ENCODE data around the gene KAT8. TPM values are rescaled to one million over a fixed set of nuclear protein-coding genes. Genes with fewer than 3 reads are reported as not detected.

The KAT8 gene
- total and polyA plus RNA-seq, 10 of the 15 experiments (the other 5 are each of a cell fraction or from before 2014, with no cell fraction given): 5.5 to 55.8 (median 39.6) TPM

DNA sequence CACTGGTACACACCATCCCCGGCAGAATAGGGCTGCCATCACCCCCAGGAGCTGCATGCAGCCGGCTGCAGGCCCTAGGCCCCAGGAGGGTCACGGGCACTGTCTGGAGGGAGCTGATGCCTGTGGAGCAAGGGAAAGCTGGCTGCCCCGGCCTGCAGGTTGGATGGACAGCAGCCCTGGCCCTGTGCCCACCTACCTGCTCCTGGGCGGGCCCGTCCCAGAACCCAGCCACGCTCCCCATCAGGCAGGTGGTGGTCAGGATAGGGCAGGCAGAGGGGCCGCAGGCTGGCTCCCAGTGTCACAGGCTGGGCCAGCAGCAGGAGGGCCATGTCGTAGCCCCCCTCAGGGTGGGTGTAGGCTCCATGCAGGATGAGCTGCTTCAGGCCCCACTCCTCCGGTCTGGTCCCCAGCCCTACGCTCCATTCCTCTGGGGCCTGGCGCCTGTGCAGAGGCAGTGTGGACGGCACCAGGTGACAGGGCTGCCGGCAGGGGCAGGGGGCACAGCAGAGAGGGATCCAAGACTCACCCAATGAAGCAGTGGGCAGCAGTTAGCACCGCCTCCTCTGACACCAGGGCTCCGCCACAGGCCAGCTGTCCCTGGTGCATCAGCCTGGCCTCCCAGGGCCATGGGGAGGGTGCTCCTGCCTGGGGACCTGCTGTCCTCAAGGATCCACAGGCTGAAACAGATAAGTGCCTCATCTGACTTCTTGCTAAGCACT, 32.7 kb upstream of the KAT8 start:
- no peaks in the 10 kb centered on the region; the same call in 1 of the 2 replicates for H4K20me1 ChIP-seq (ENCODE audit: control insufficient read depth, insufficient read depth)
- H3K27me3 ChIP-seq (replicated peaks in 1 of 2; ENCODE audit: control insufficient read depth in 2 of 2, insufficient read depth in 2 of 2, low read length in 1 of 2): no peaks in the 10 kb centered on the region
- no TSS peak for BruUV-seq (replicated peaks)
- no peak for ATAC-seq
- RAD21 ChIA-PET (ENCODE audit: unreplicated experiment): no interaction called here
- no peak for TF ChIP-seq SMC3 (IDR thresholded peaks at IDR 0.05; ENCODE audit: borderline replicate concordance, low read length)
- TF ChIP-seq POLR2A (IDR thresholded peaks at IDR 0.05; ENCODE audit: low read depth, low read length): peak; percentile 46; the same call in 1 of the 2 replicates
- no peak overlapping the region for H3K4me3 ChIP-seq
- in situ Hi-C loops (cut with MboI) (no loop called here), intact Hi-C loops (cut with micrococcal nuclease; ENCODE audit: unreplicated experiment) (no loop called here)
- H3K9me3 ChIP-seq (replicated peaks; ENCODE audit: control insufficient read depth, insufficient read depth, low read length): no peaks in the 10 kb centered on the region
- H3K36me3 ChIP-seq (ENCODE audit: control insufficient read depth in 2 of 2, insufficient read depth in 2 of 2, low read length in 1 of 2): peaks cover under 1 to 2% of the 10 kb centered on the region in 2 experiments; a peak in 3 of 4 replicates
- no peaks in the 10 kb centered on the region for H3K79me2 ChIP-seq (ENCODE audit: control insufficient read depth, insufficient read depth, low read length)
- H3K27ac ChIP-seq (ENCODE audit: control insufficient read depth, insufficient read depth): no peak overlapping the region
- no peak overlapping the region for H3K4me2 ChIP-seq (ENCODE audit: control insufficient read depth, insufficient read depth)
- no peak overlapping the region for H3K9ac ChIP-seq (ENCODE audit: control insufficient read depth, insufficient read depth, low read length)
- WGBS (ENCODE audit: insufficient coverage, insufficient replicate concordance, low lambda C conversion rate, missing lambda C conversion rate): 94% methylated on average over 16 of the region's 16 CpGs
- H2AFZ ChIP-seq (ENCODE audit: control insufficient read depth, low read depth, low read length): no peak overlapping the region
- CTCF ChIA-PET: interaction anchor here (1.2 kb wide), 1 partner anchor 99 kb away, joined by 3 read pairs; the partner anchor contains the start of gene HSD3B7
- FAIRE-seq: no peak
- H3K4me1 ChIP-seq (ENCODE audit: control insufficient read depth, insufficient read depth, low read length): no peaks in the 10 kb centered on the region
- DNase-seq (ENCODE audit: low read depth, low spot score): no peak
- SMC1A ChIA-PET (ENCODE audit: uncharacterized antibody, unreplicated experiment): interaction anchor here (0.6 kb wide), 1 partner anchor 12 kb away, joined by 3 read pairs; no protein-coding TSS in a partner anchor
- POLR2A ChIA-PET: interaction anchor here (1.2 kb wide), 1 partner anchor 16 kb away, joined by 3 read pairs; no protein-coding TSS in a partner anchor

DNA sequence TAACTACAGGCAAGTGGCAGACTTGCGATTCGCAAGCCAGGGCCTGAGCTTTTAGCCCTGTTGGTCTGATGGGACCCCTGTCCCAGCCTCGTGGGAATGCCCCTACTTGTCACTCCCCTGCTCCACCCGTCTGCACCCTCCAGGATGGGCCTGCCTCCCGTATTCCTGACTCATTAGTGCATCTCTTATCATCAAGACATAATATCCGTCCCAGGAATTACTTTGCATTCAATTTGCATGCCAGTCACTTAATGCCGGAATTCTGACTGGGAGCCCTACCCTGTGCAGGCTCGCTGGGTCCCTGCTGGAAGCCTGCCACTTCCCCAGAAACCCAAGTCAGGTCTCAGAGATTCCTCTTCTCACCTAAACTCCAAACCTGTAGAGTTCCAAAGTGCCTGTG, 32.1 kb upstream of the KAT8 start:
- Histone ChIP-seq H3K9ac (ENCODE audit: control insufficient read depth, insufficient read depth, low read length) (no peak overlapping the region), H3K9me3 (replicated peaks; ENCODE audit: control insufficient read depth, insufficient read depth, low read length) (no peaks in the 10 kb centered on the region), H3K4me2 (ENCODE audit: control insufficient read depth, insufficient read depth) (no peak overlapping the region), H3K36me3 (ENCODE audit: control insufficient read depth in 2 of 2, insufficient read depth in 2 of 2, low read length in 1 of 2) (peaks cover 2% of the 10 kb centered on the region in 2 experiments; a peak in 3 of 4 replicates), H3K27ac (ENCODE audit: control insufficient read depth, insufficient read depth) (no peak overlapping the region), H3K4me3 (no peak overlapping the region), H4K20me1 (ENCODE audit: control insufficient read depth, insufficient read depth) (no peaks in the 10 kb centered on the region; the same call in 1 of the 2 replicates), H3K27me3 (replicated peaks in 1 of 2; ENCODE audit: control insufficient read depth in 2 of 2, insufficient read depth in 2 of 2, low read length in 1 of 2) (no peaks in the 10 kb centered on the region), H3K4me1 (ENCODE audit: control insufficient read depth, insufficient read depth, low read length) (no peaks in the 10 kb centered on the region), H3K79me2 (ENCODE audit: control insufficient read depth, insufficient read depth, low read length) (no peaks in the 10 kb centered on the region), H2AFZ (ENCODE audit: control insufficient read depth, low read depth, low read length) (no peak overlapping the region)
- ATAC-seq (no peak), FAIRE-seq (no peak), DNase-seq (ENCODE audit: low read depth, low spot score) (no peak)
- ChIA-PET SMC1A (ENCODE audit: uncharacterized antibody, unreplicated experiment) (no interaction called here), POLR2A (no interaction called here), CTCF (interaction anchor here (1.2 kb wide), 1 partner anchor 100 kb away, joined by 3 read pairs; the partner anchor contains the start of gene HSD3B7), RAD21 (ENCODE audit: unreplicated experiment) (no interaction called here)
- WGBS (ENCODE audit: insufficient coverage, insufficient replicate concordance, low lambda C conversion rate, missing lambda C conversion rate): 49% methylated on average over 8 of the region's 8 CpGs
- in situ Hi-C loops (cut with MboI) (no loop called here), intact Hi-C loops (cut with micrococcal nuclease; ENCODE audit: unreplicated experiment) (no loop called here)
- no TSS peak for BruUV-seq (replicated peaks)
- no peak for TF ChIP-seq ASH2L (IDR thresholded peaks at IDR 0.05; ENCODE audit: borderline replicate concordance, low read depth)
- TF ChIP-seq YBX1 (IDR thresholded peaks at IDR 0.05): no peak
- no peak for TF ChIP-seq WRNIP1 (IDR thresholded peaks at IDR 0.05; ENCODE audit: borderline replicate concordance, low read depth, low read length)

All from GM12878 (cell line).